MM.1S (cell line): ENCODE results near the gene CCDC136.

Source experiments
- DNase-seq: peaks from one replicate; pipeline ENCODE4 v3.0.0-alpha.2; 2015
- H2AFZ ChIP-seq: fragments of 300-600 bp; sonication (generic); 2 replicates; pipeline ENCODE4 v1.6.0; 2016; ENCODE audit warnings: antibody characterized with exemption, low read length
- H3F3A ChIP-seq: fragments of 300-600 bp; sonication (generic); 2 replicates; pipeline ENCODE4 v1.6.1; 2016; ENCODE audit warnings: mild to moderate bottlenecking, antibody characterized with exemption, low read length, moderate library complexity, mixed read lengths; ENCODE audit not compliant: insufficient read depth
- H3K27ac ChIP-seq: fragments of 300-600 bp; sonication (generic); 2 replicates; pipeline ENCODE4 v1.5.1; 2016; ENCODE audit warnings: mild to moderate bottlenecking, low read length
- H3K27me3 ChIP-seq: fragments of 300-600 bp; sonication (generic); replicated peaks from 2 replicates; pipeline ENCODE4 v1.6.0; 2016; ENCODE audit warnings: low read length; ENCODE audit not compliant: insufficient read depth
- H3K36me3 ChIP-seq: fragments of 300-600 bp; sonication (generic); replicated peaks from 2 replicates; pipeline ENCODE4 v1.6.1; 2016; ENCODE audit warnings: mild to moderate bottlenecking, low read length, mixed read lengths; ENCODE audit not compliant: insufficient read depth
- H3K4me1 ChIP-seq: fragments of 300-600 bp; sonication (generic); 2 replicates; pipeline ENCODE4 v1.6.1; 2016; ENCODE audit warnings: low read length, mixed read lengths
- H3K4me2 ChIP-seq: fragments of 300-600 bp; sonication (generic); 2 replicates; pipeline ENCODE4 v1.6.0; 2016; ENCODE audit warnings: low read depth, low read length
- H3K4me3 ChIP-seq: fragments of 300-600 bp; sonication (generic); 2 replicates; pipeline ENCODE4 v1.5.1; 2016; ENCODE audit warnings: low read length, mixed read lengths
- H3K79me2 ChIP-seq: fragments of 300-600 bp; sonication (generic); 2 replicates; pipeline ENCODE4 v1.6.1; 2016; ENCODE audit warnings: mixed run types, low read length, mixed read lengths
- H3K9ac ChIP-seq: fragments of 300-600 bp; sonication (generic); 2 replicates; pipeline ENCODE4 v1.6.1; 2016; ENCODE audit warnings: low read length, mixed read lengths
- H3K9me2 ChIP-seq: fragments of 300-600 bp; sonication (generic); replicated peaks from 2 replicates; pipeline ENCODE4 v1.6.1; 2016; ENCODE audit warnings: mild to moderate bottlenecking, low read length, mixed read lengths; ENCODE audit not compliant: insufficient read depth
- H3K9me3 ChIP-seq: fragments of 300-600 bp; sonication (generic); replicated peaks from 2 replicates; pipeline ENCODE4 v1.6.1; 2016; ENCODE audit warnings: mild to moderate bottlenecking, low read length, mixed read lengths; ENCODE audit not compliant: insufficient read depth
- H4K20me1 ChIP-seq: fragments of 300-600 bp; sonication (generic); 2 replicates; pipeline ENCODE4 v1.6.1; 2016; ENCODE audit warnings: mild to moderate bottlenecking, low read length, moderate library complexity, mixed read lengths; ENCODE audit not compliant: insufficient read depth
- CTCF ChIP-seq: fragments of 300-600 bp; sonication (generic); IDR thresholded peaks from 2 replicates; pipeline ENCODE4 v1.5.1; 2016; ENCODE audit warnings: antibody characterized with exemption, low read length, mixed read lengths
- EZH2 ChIP-seq: fragments of 300-600 bp; sonication (generic); optimal IDR thresholded peaks from 2 replicates; pipeline ENCODE3; 2017; ENCODE audit warnings: low read depth, mild to moderate bottlenecking, antibody characterized with exemption, low read length, mixed read lengths
- EZH2phosphoT487 ChIP-seq: fragments of 300-600 bp; sonication (generic); IDR thresholded peaks from 2 replicates; pipeline ENCODE4 v1.6.1; 2018; ENCODE audit warnings: antibody characterized with exemption, low read length

The CCDC136 gene

GRCh38 chr7:128809363-128809762, 17.6 kb downstream of the CCDC136 start:
- no peak for DNase-seq

DNA sequence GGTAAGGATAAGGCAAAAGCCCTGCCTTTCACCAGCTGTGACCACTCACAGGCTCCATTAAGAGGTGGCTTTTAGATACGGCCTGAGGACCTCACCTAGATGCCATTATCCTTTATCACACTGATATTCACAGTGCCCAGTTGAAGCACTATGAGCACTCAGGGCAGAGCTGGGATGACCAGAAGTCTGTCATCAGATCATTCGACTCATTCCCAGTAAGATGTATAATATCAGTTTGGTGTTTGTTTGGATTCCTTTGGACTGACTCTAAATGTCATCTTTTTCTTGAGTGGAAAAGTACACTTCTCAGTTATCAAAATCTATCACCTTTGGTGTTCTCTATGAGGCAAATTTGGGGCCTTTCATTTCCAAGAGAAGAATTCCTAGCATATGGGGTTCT, 18.7 kb downstream of the CCDC136 start:
- TF ChIP-seq EZH2 (no peak), CTCF (no peak), EZH2phosphoT487 (no peak)
- H4K20me1 ChIP-seq, result no peaks in the 10 kb centered on the region
- H3K4me2 ChIP-seq, result no peak overlapping the region
- H2AFZ ChIP-seq, result no peak overlapping the region
- H3K9ac ChIP-seq, result no peak overlapping the region
- H3K27me3 ChIP-seq, result no peaks in the 10 kb centered on the region
- no peak for DNase-seq
- no peak overlapping the region for H3K27ac ChIP-seq
- H3K9me2 ChIP-seq, result no peaks in the 10 kb centered on the region
- H3K36me3 ChIP-seq, result no peaks in the 10 kb centered on the region
- H3K79me2 ChIP-seq, result no peaks in the 10 kb centered on the region
- H3K4me3 ChIP-seq, result no peak overlapping the region
- peaks cover 10% of the 10 kb centered on the region for H3F3A ChIP-seq
- peaks cover 22% of the 10 kb centered on the region for H3K4me1 ChIP-seq
- no peaks in the 10 kb centered on the region for H3K9me3 ChIP-seq

More at GRCh38 chr7:128809363-128809762, 17.6 kb downstream of the CCDC136 start:
- Histone ChIP-seq H3K27ac (no peak overlapping the region), H3K9me3 (no peaks in the 10 kb centered on the region), H3K9me2 (no peaks in the 10 kb centered on the region), H3K79me2 (no peaks in the 10 kb centered on the region), H3K9ac (no peak overlapping the region), H3K4me1 (peaks cover 22% of the 10 kb centered on the region), H3F3A (peaks cover 10% of the 10 kb centered on the region), H3K4me2 (no peak overlapping the region), H2AFZ (no peak overlapping the region), H3K4me3 (no peak overlapping the region), H4K20me1 (no peaks in the 10 kb centered on the region), H3K27me3 (no peaks in the 10 kb centered on the region), H3K36me3 (no peaks in the 10 kb centered on the region)
- TF ChIP-seq CTCF (no peak), EZH2 (no peak), EZH2phosphoT487 (no peak)

DNA sequence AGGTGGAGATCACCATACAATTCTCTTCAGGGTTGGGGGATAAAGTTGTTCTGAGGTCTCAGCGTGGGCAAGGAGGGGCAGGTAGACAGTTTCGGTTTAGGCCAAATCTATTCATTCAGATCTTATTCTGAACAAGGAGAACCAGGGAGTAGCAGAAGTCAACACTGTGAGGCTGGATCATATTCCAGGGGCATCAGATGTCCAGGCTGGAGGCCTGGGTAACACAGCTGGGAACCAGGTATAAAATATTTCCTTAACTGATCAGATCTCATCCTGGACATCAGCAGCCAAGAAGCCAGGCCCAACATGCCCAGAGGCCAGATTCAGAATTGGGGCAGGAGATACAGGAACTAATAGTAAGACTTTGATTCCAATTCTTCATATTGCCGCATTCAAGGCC, 19.2 kb downstream of the CCDC136 start:
- no peak overlapping the region for H3K9ac ChIP-seq
- no peaks in the 10 kb centered on the region for H3K9me2 ChIP-seq
- peaks cover 10% of the 10 kb centered on the region for H3F3A ChIP-seq
- H3K27ac ChIP-seq, result no peak overlapping the region
- TF ChIP-seq EZH2phosphoT487 (no peak), EZH2 (no peak), CTCF (no peak)
- H3K36me3 ChIP-seq, result no peaks in the 10 kb centered on the region
- H3K79me2 ChIP-seq, result no peaks in the 10 kb centered on the region
- no peak overlapping the region for H3K4me2 ChIP-seq
- peaks cover 22% of the 10 kb centered on the region for H3K4me1 ChIP-seq
- no peak overlapping the region for H3K4me3 ChIP-seq
- no peaks in the 10 kb centered on the region for H3K9me3 ChIP-seq
- H3K27me3 ChIP-seq, result no peaks in the 10 kb centered on the region
- no peaks in the 10 kb centered on the region for H4K20me1 ChIP-seq
- no peak overlapping the region for H2AFZ ChIP-seq
- DNase-seq, result no peak
